ENCODE measurements around the gene ERBIN. TPM values are rescaled to one million over a fixed set of nuclear protein-coding genes. Genes with fewer than 3 reads are reported as not detected.

ERBIN gene
- total RNA-seq, 2 donors from 2014 or later = 55.0 to 61.5 TPM

DNA sequence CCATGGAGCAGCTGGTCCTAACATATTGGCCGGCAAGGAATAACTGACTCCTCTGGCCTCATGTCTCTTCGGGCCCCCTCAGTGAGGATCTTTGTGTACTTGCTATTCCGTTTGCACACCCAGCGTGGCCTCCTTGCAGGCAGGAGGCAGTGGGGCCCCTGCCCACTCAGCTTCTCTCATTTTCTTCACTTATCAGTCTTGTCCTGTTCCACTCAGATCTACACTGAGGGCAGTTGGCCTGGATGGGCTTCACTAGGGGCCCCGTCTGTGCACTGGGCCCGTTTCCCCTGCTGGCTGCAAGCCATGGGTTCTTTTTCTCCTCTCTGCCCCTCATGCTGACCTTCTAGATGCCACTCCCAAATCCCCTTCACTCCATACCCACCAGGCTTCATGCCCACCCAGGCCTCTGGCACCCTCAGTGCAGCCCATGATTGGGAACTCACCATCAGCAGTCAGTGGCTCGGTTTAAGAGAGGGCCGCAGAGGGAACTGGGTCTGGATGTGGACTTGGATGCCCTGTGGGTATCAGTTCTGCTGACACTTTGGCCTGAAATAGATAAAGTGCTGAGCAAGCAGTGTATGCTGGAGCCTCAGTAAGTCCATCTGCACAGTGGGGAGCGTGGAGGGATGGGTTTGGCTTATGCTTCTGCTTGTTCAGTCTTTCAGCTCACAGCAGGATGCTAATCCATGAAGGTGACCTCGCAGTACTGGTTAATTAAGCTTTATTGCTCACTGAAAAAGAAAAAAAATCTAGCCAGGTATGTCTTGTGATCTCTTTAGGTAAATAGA, 57.9 kb downstream of the ERBIN start:
- Histone ChIP-seq H3K27me3 (replicated peaks; ENCODE audit: insufficient read depth) (no peaks in the 10 kb centered on the region), H3K27ac (no peak overlapping the region), H3K9me3 (no peaks in the 10 kb centered on the region), H3K36me3 (no peaks in the 10 kb centered on the region), H3K4me1 (ENCODE audit: control insufficient read depth in 1 of 2, low read depth in 2 of 2) (peaks cover 14 to 23% of the 10 kb centered on the region in 2 donors), H3K4me3 (no peak overlapping the region)
- no peak for DNase-seq (ENCODE audit: low spot score)
- no peak for ATAC-seq (ENCODE audit: insufficient number of reproducible peaks, low FRiP score, low read depth)
- TF ChIP-seq, protein P1, sequence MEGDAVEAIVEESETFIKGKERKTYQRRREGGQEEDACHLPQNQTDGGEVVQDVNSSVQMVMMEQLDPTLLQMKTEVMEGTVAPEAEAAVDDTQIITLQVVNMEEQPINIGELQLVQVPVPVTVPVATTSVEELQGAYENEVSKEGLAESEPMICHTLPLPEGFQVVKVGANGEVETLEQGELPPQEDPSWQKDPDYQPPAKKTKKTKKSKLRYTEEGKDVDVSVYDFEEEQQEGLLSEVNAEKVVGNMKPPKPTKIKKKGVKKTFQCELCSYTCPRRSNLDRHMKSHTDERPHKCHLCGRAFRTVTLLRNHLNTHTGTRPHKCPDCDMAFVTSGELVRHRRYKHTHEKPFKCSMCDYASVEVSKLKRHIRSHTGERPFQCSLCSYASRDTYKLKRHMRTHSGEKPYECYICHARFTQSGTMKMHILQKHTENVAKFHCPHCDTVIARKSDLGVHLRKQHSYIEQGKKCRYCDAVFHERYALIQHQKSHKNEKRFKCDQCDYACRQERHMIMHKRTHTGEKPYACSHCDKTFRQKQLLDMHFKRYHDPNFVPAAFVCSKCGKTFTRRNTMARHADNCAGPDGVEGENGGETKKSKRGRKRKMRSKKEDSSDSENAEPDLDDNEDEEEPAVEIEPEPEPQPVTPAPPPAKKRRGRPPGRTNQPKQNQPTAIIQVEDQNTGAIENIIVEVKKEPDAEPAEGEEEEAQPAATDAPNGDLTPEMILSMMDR (IDR thresholded peaks at IDR 0.05) = no peak

DNA sequence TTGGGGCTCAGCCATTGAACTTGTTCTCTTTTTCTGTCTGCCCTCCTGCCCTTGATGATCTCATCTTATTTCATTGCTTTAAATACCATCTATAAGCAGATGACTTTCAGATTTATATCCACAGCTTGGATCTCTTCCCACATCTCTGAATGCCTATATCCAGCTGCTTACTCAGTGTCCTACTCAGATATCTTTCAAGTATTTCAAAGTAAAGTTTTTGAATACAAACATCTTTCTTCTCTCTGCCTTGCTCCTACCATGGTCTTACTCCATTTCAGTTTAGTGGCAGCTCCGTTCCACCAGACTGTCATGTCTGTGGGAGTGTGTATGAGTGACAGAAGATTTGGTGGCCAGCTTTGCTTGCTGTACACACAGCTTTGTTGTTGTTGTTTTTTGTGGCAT, 59.7 kb downstream of the ERBIN start:
- H3K36me3 ChIP-seq = no peaks in the 10 kb centered on the region
- peak overlapping the region; percentile 28 for H3K4me3 ChIP-seq
- DNase-seq (ENCODE audit: low spot score) (no peak), ATAC-seq (ENCODE audit: insufficient number of reproducible peaks, low FRiP score, low read depth) (no peak)
- peaks cover 14 to 23% of the 10 kb centered on the region in 2 donors for H3K4me1 ChIP-seq (ENCODE audit: control insufficient read depth in 1 of 2, low read depth in 2 of 2)
- H3K9me3 ChIP-seq = no peaks in the 10 kb centered on the region
- no peak overlapping the region for H3K27ac ChIP-seq
- no peaks in the 10 kb centered on the region for H3K27me3 ChIP-seq (replicated peaks; ENCODE audit: insufficient read depth)
- TF ChIP-seq, protein P1 (IDR thresholded peaks at IDR 0.05) = no peak

DNA sequence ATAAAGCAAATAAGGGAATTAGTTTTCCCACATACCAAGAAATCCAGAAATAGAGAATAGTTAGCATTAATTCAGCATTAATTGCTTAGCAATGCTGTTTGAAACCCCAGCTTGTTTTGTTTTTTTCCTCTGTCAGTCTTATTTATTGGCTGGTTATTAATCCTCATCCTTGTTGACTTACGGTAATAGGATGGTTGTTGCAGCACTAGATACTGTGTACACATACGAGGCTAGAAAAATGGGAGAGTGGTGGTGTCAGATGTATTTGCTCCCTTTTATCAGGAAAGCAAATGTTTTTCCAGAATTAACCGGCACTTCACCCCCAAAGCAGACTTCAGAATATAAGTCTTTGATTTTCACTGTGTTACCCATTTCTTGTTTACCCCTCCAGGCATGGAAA, 60.4 kb downstream of the ERBIN start:
- DNase-seq (ENCODE audit: low spot score) = no peak
- no peaks in the 10 kb centered on the region for H3K9me3 ChIP-seq
- peaks cover 14 to 23% of the 10 kb centered on the region in 2 donors for H3K4me1 ChIP-seq (ENCODE audit: control insufficient read depth in 1 of 2, low read depth in 2 of 2)
- no peak overlapping the region for H3K27ac ChIP-seq
- TF ChIP-seq, protein P1 (IDR thresholded peaks at IDR 0.05) = no peak
- no peak for ATAC-seq (ENCODE audit: insufficient number of reproducible peaks, low FRiP score, low read depth)
- H3K4me3 ChIP-seq = peak overlapping the region; percentile 28
- no peaks in the 10 kb centered on the region for H3K27me3 ChIP-seq (replicated peaks; ENCODE audit: insufficient read depth)
- H3K36me3 ChIP-seq = no peaks in the 10 kb centered on the region

DNA sequence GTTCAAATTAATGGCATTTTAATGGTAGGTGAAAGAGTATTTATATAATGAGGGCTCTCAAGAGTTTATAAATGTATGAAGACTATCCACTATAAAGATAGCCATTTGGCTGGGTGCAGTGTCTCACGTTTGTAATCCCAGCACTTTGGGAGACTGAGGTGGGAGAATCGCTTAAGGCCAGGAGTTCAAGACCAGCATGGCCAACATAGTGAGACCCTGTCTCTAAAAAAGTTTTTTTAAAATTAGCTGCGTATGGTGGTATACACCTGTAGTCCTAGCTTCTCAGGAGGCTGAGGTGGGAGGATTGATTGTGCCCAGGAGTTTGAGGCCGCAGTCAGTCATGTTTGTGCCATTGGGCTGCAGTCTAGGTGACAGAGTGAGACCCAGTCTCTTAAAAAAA, 61.6 kb downstream of the ERBIN start:
- Histone ChIP-seq H3K4me3 (no peak overlapping the region), H3K27ac (no peak overlapping the region), H3K9me3 (no peaks in the 10 kb centered on the region), H3K27me3 (replicated peaks; ENCODE audit: insufficient read depth) (no peaks in the 10 kb centered on the region), H3K36me3 (no peaks in the 10 kb centered on the region), H3K4me1 (ENCODE audit: control insufficient read depth in 1 of 2, low read depth in 2 of 2) (peaks cover 14 to 23% of the 10 kb centered on the region in 2 donors)
- TF ChIP-seq, protein P1 (IDR thresholded peaks at IDR 0.05) = no peak
- DNase-seq (ENCODE audit: low spot score) = no peak
- no peak for ATAC-seq (ENCODE audit: insufficient number of reproducible peaks, low FRiP score, low read depth)

DNA sequence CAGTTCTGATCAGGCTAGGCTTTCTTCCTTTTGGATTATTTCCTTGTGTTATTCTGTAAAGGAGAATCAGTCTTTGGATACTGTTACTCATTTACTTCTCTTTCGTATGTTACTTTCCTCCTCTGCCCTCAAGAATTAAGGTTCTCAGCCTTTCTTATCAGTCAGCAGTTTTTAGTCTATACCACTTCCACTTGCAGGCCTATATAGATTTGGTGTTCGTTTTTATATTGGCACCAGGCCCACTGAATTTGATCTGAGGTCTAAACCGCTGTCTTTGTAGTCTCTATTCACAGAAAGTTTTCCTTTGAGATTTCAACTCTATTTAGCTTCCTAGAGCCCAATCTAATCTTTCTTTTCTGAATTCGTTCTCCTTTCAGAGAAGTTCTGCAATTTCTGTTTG, 62.8 kb downstream of the ERBIN start:
- DNase-seq (ENCODE audit: low spot score) (no peak), ATAC-seq (ENCODE audit: insufficient number of reproducible peaks, low FRiP score, low read depth) (no peak)
- no peaks in the 10 kb centered on the region for H3K9me3 ChIP-seq
- TF ChIP-seq, protein P1 (IDR thresholded peaks at IDR 0.05) = no peak
- H3K27ac ChIP-seq = no peak overlapping the region
- H3K4me1 ChIP-seq (ENCODE audit: control insufficient read depth in 1 of 2, low read depth in 2 of 2) = peaks cover 14 to 23% of the 10 kb centered on the region in 2 donors
- no peaks in the 10 kb centered on the region for H3K36me3 ChIP-seq
- H3K4me3 ChIP-seq = no peak overlapping the region
- H3K27me3 ChIP-seq (replicated peaks; ENCODE audit: insufficient read depth) = no peaks in the 10 kb centered on the region

Measured in thoracic aorta (tissue), 2 donors.